ENCODE results near the gene TTC38. TPM values are rescaled to one million over a fixed set of nuclear protein-coding genes. Genes with fewer than 3 reads are reported as not detected.
"Not testable (repeated sequence)": the region's sequence is repeated elsewhere in the genome, so short reads cannot be mapped to it uniquely, and the experiment has no call there.

The TTC38 gene
- total RNA-seq, 1 experiment from 2014 or later = 18.0 TPM

DNA sequence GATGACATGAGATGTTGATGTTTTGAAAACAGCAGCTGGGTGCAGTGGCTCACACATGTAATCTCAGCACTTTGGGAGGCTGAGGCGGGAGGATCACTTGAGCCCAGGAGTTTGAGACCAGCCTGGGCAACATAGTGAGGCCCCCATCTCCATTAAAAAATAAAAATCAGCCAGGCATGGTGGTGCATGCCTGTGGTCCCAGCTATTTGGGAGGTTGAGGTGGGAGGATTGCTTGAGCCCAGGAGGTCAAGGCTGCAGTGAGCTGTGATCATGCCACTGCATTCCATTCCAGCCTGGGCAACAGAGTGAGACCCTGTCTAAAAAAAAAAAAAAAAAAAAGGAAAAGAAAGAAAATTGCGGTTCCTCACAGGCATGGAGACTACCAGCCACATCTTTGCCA, 45.0 kb downstream of the TTC38 start:
- not testable (repeated sequence) for DNase-seq; H3K4me3 ChIP-seq; H3K27ac ChIP-seq; H3K9me3 ChIP-seq (replicated peaks); H3K27me3 ChIP-seq; H3K4me1 ChIP-seq
- H3K36me3 ChIP-seq = peaks cover 93% of the 10 kb centered on the region

- H3K9me3 ChIP-seq (replicated peaks) = no peaks in the 10 kb centered on the region
- peaks cover 88% of the 10 kb centered on the region for H3K36me3 ChIP-seq
- peaks cover 9% of the 10 kb centered on the region for H3K4me1 ChIP-seq
- no peak for DNase-seq
- H3K4me3 ChIP-seq = no peak overlapping the region
- no peaks in the 10 kb centered on the region for H3K27me3 ChIP-seq
- no peak overlapping the region for H3K27ac ChIP-seq
Observed at GRCh38 chr22:46315976-46316375, 48.2 kb downstream of the TTC38 start.

DNA sequence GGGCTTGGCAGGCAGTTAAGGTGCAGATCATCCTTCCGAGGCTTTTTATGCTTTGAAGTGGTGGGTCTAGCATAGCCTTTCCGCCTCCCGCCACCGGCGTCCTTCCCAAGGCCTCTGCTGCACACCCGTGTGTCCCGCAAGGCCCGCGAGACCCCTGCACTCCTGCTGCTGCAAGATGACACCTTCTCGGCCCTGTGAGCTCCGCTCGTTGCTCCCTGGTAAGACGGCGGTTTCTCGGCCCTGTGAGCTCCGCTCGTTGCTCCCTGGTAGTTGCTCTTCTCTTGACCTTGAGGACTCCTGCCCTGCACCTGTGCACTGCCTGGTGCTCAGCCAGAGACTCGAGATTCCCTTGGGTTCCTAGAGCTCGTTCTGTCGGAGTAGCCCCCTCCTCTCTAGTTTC, 49.8 kb downstream of the TTC38 start:
- peaks cover 86% of the 10 kb centered on the region for H3K36me3 ChIP-seq
- no peak overlapping the region for H3K4me3 ChIP-seq
- H3K27me3 ChIP-seq = no peaks in the 10 kb centered on the region
- no peaks in the 10 kb centered on the region for H3K9me3 ChIP-seq (replicated peaks)
- no peak overlapping the region for H3K27ac ChIP-seq
- H3K4me1 ChIP-seq = peaks cover 9% of the 10 kb centered on the region
- no peak for DNase-seq

GRCh38 chr22:46318576-46318975, 50.8 kb downstream of the TTC38 start:
- DNase-seq = no peak
- Histone ChIP-seq H3K9me3 (replicated peaks) (no peaks in the 10 kb centered on the region), H3K27ac (no peak overlapping the region), H3K4me1 (peaks cover 9% of the 10 kb centered on the region), H3K27me3 (no peaks in the 10 kb centered on the region), H3K4me3 (no peak overlapping the region), H3K36me3 (peaks cover 82% of the 10 kb centered on the region)

GRCh38 chr22:46319319-46319718, 51.5 kb downstream of the TTC38 start:
- Histone ChIP-seq H3K27ac (no peak overlapping the region), H3K27me3 (no peaks in the 10 kb centered on the region), H3K36me3 (peaks cover 82% of the 10 kb centered on the region), H3K9me3 (replicated peaks) (no peaks in the 10 kb centered on the region), H3K4me3 (no peak overlapping the region), H3K4me1 (peaks cover 2% of the 10 kb centered on the region; the same call in 1 of the 2 replicates)
- DNase-seq = no peak

GRCh38 chr22:46320166-46320710, 52.4 kb downstream of the TTC38 start:
- no peaks in the 10 kb centered on the region for H3K27me3 ChIP-seq
- no peak for DNase-seq
- H3K4me1 ChIP-seq = no peaks in the 10 kb centered on the region
- no peak overlapping the region for H3K27ac ChIP-seq
- no peaks in the 10 kb centered on the region for H3K9me3 ChIP-seq (replicated peaks)
- peaks cover 84% of the 10 kb centered on the region for H3K36me3 ChIP-seq
- no peak overlapping the region for H3K4me3 ChIP-seq

GRCh38 chr22:46320716-46321386, 53.0 kb downstream of the TTC38 start:
- Histone ChIP-seq H3K36me3 (peaks cover 84% of the 10 kb centered on the region), H3K4me1 (no peaks in the 10 kb centered on the region), H3K27ac (no peak overlapping the region), H3K4me3 (no peak overlapping the region), H3K27me3 (no peaks in the 10 kb centered on the region), H3K9me3 (replicated peaks) (no peaks in the 10 kb centered on the region)
- no peak for DNase-seq

DNA sequence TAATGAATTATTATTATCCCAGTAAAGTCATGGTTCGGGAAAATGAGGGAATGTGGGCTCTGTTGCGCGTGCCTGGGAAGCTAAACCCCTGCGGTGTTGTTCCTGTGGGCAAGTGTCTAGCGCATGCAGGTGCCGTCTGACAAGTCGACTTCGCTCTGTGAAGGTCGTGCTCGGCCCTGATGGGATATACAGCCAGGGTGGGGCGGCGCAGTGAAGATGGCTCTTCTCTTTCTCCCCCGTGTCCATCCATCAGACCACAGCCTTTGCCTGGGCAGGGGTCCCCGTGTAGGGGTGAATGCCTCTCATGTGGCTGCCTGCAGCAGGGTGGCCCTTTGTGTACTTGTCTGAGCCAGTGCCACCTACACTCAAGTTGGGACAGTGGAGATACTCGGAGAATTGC, 54.9 kb downstream of the TTC38 start:
- H3K27me3 ChIP-seq = no peaks in the 10 kb centered on the region
- no peaks in the 10 kb centered on the region for H3K9me3 ChIP-seq (replicated peaks)
- DNase-seq = no peak
- H3K4me3 ChIP-seq = no peak overlapping the region
- H3K27ac ChIP-seq = no peak overlapping the region
- H3K36me3 ChIP-seq = peaks cover 80% of the 10 kb centered on the region
- H3K4me1 ChIP-seq = no peaks in the 10 kb centered on the region

GRCh38 chr22:46323162-46323561, 55.4 kb downstream of the TTC38 start:
- H3K27ac ChIP-seq = no peak overlapping the region
- no peaks in the 10 kb centered on the region for H3K4me1 ChIP-seq
- H3K27me3 ChIP-seq = no peaks in the 10 kb centered on the region
- H3K4me3 ChIP-seq = no peak overlapping the region
- H3K9me3 ChIP-seq (replicated peaks) = no peaks in the 10 kb centered on the region
- DNase-seq = no peak
- H3K36me3 ChIP-seq = peaks cover 79% of the 10 kb centered on the region

DNA sequence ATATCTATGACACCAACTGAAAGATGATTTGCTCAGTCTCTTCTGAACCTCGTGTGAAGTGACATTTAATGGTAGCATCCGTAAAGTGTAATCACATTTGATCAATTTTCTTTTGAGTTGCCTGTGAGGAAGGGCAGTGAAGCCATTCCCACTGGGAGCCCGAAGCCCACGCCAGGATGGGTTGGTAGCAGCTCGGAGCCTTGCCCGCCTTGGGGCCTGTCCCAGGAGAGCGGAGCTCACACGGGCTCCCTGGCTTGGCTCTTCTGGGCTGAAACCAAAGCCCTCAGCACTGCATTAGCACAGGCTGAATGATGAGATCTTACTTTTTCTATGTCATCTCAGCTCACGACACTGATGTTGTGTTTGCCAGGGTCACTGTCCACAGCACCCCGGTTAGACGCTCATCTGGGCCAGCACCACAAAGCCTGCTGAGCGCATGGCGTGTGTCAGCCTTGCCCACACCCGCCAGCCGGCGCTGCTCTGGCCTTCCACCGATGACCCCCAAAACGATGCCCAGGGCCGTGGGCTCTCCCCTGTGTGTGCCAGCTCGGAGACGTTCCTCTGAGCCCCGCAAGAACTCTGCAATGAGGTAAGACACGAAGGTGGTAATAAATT, 58.4 kb downstream of the TTC38 start:
- H3K4me1 ChIP-seq = no peaks in the 10 kb centered on the region
- H3K36me3 ChIP-seq = peaks cover 85% of the 10 kb centered on the region
- H3K27me3 ChIP-seq = no peaks in the 10 kb centered on the region
- H3K9me3 ChIP-seq (replicated peaks) = no peaks in the 10 kb centered on the region
- no peak for DNase-seq
- H3K27ac ChIP-seq = no peak overlapping the region
- no peak overlapping the region for H3K4me3 ChIP-seq

DNA sequence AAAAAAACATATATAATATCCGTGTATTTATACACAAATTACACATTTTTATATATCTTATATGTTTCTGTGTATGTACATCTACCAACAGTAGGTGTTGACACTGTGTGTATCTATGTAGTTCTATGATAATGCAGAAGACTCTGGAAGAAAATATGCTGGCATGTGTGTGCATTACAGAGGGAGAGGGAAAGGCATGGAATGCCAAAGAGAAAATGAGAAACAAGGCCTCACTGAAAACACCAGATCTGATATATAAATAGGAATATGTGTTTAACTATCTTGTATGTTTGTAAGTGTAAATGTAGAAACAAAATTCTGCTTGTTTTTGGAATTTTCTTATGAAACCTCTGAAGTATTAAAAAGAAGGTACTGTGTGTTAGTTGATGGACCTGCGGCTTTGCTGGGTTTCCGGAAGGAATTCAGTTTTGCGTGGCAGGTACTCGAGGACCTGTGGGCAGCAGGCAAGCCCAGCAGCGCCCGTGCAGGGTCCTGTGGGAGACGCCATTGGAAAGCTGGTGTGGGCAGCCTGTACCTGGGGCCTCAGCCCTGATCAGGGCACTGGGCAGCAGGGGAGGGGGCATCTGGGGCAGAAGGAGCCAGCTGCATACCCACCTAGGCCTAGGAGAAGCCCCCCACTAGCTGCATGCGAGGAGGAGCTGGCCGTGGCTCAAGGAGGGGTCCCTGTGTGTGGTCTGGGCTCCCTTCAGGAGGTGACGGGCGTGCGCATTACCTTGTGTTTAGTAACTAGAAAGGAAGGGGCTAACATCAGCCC, 60.1 kb downstream of the TTC38 start:
- Histone ChIP-seq H3K4me3 (no peak overlapping the region), H3K27ac (no peak overlapping the region), H3K27me3 (no peaks in the 10 kb centered on the region), H3K4me1 (no peaks in the 10 kb centered on the region), H3K36me3 (peaks cover 87% of the 10 kb centered on the region), H3K9me3 (replicated peaks) (no peaks in the 10 kb centered on the region)
- no peak for DNase-seq

DNA sequence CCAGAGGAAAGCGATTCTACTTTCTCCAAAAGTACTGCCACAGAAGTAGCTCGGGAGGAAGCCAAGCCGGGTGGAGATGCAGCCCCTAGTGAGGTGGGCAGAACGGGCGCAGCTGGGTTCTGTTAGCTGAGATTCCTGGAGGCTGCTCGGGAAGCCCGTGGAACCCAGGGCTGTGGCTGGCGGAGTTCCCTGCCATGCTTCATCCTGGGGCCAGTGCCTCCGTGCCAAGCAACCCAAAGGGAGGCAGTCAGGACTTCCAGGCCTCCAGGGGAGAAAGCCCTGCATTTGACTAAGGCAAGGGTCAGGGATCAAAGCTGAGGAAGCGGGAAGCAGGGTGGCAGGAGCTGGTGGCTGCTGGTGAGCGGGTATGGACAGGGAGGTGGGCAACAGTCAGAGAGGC, 61.0 kb downstream of the TTC38 start:
- Histone ChIP-seq H3K36me3 (peaks cover 84% of the 10 kb centered on the region), H3K27ac (no peak overlapping the region)

DNA sequence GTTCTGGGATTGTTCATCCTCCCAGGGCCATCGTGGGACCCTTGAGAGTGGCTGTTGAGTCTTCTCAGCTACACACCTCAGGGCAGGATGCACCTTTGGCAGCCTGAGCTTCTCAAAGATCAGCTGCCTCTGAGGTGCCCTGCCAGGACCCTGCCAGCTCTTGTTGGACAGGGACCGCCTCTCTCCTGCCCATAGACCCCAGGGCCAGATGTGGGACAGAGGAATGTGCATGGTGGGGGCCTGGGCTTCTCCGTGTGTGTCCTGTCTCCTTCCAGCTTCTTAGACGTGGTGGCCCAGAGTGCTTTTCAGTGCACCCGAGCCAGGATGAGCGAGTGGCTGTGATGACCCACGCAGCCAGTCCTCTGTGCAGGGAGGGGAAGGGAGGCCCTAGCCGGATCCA, 61.8 kb downstream of the TTC38 start:
- Histone ChIP-seq H3K9me3 (replicated peaks) (no peaks in the 10 kb centered on the region), H3K4me3 (no peak overlapping the region), H3K4me1 (no peaks in the 10 kb centered on the region), H3K27me3 (no peaks in the 10 kb centered on the region), H3K36me3 (peaks cover 76% of the 10 kb centered on the region), H3K27ac (no peak overlapping the region)
- DNase-seq = no peak

More for the DNA sequence above, 61.0 kb downstream of the TTC38 start:
- no peaks in the 10 kb centered on the region for H3K9me3 ChIP-seq (replicated peaks)
- no peak for DNase-seq
- H3K27me3 ChIP-seq = no peaks in the 10 kb centered on the region
- H3K4me1 ChIP-seq = no peaks in the 10 kb centered on the region
- H3K4me3 ChIP-seq = no peak overlapping the region

DNA sequence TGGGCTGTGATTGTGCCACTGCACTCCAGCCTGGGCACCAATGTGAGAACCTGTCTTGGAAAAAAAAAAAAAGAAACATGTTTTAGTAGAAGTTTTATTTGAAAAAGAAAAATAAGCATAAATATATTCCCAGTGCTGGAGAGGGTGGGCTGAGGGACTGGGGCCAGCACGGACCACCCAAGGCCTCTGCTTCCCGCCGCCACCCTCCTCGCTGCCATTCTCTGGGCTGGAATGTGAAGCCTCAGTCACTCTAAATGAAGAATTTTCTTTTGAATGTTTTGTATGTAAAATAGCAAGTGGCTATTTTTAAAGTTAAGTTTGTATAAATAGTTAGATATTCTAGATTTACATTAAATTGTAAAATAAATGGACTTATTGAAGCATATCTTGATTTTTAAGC, 62.6 kb downstream of the TTC38 start:
- H3K36me3 ChIP-seq = peaks cover 67% of the 10 kb centered on the region
- no peak for DNase-seq

GRCh38 chr22:46331496-46331895, 63.7 kb downstream of the TTC38 start:
- no peak overlapping the region for H3K4me3 ChIP-seq
- no peaks in the 10 kb centered on the region for H3K27me3 ChIP-seq
- no peaks in the 10 kb centered on the region for H3K9me3 ChIP-seq (replicated peaks)
- DNase-seq = no peak
- H3K27ac ChIP-seq = no peak overlapping the region
- H3K36me3 ChIP-seq = peaks cover 57% of the 10 kb centered on the region
- no peaks in the 10 kb centered on the region; the same call in 1 of the 2 replicates for H3K4me1 ChIP-seq

More for the DNA sequence above, 62.6 kb downstream of the TTC38 start:
- Histone ChIP-seq H3K27me3 (no peaks in the 10 kb centered on the region), H3K27ac (no peak overlapping the region), H3K9me3 (replicated peaks) (no peaks in the 10 kb centered on the region), H3K4me1 (no peaks in the 10 kb centered on the region), H3K4me3 (no peak overlapping the region)
